ENCODE results near the gene XAB2.

XAB2 gene

DNA sequence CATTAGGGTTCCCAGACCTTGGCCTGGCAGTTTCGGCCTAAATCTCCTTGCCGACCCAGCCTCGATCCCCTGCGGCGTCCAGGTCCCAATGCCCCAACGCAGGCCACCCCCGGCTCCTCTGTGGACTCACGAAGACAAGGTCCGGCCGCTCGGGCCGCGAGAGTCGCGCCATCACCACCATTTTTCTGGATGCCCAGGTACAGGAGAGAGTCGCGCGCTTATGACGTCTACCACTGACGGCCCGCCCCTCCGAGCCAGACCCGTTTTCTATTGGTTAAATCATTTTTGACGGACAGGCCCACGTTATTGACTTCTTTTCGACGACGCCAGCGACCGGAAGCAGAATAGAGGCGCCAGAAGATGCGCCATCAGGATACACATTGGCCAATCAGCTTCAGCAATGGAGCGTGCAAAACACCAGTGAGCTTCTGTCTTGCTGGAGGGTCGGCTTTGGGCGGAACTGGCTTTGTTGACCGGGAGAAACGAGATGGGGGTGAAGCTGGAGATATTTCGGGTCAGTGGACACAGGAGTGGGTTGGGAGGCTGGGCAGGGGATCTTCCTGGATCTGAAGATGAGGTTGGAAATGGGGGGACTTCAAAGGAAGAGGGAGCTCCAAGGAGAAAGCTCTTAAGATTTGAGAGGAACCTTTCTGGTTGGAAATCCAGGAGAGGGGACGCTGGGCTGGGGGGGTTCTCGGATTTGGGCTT is at the start of gene XAB2, which contains the start of gene PET100:
Gene XAB2, minus strand, starts transcription at position 199 of the 708 bp plus-strand sequence. Its CDS starts 18 bp downstream, at position 181.
Gene PET100, plus strand, starts transcription at position 447 of the 708 bp plus-strand sequence. Its CDS starts 41 bp downstream, at position 488.
- DNase-seq, result peak; percentile 91

DNA sequence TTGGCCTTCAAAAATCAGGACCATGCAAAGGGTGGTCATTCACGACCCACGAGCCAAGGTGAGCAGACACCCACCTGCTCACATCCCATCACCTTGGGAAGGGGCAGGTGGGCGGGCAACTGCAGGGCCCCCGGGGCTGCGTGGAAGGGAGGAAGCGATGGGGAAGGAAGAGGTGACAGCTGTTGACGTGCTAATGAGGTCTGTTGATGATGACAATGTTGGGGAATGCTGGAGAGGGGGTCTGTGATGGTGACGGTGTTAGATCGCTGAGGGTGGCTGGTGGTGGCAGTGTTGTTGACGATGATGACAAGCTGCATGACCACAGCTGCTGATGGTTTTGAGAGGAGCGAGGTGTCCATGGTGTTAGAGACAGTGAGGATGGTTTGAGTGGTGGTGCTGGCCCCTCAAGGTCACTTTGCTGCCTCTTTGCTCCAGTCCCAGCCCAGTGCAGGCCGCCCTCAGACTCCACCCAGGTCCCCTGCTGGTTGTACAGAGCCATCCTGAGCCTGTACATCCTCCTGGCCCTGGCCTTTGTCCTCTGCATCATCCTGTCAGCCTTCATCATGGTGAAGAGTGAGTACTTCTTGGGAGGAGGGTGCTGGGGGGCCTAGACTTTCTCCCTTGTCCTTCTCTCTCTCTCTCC is 48.4 kb upstream of the XAB2 start:
- DNase-seq, result no peak

DNA sequence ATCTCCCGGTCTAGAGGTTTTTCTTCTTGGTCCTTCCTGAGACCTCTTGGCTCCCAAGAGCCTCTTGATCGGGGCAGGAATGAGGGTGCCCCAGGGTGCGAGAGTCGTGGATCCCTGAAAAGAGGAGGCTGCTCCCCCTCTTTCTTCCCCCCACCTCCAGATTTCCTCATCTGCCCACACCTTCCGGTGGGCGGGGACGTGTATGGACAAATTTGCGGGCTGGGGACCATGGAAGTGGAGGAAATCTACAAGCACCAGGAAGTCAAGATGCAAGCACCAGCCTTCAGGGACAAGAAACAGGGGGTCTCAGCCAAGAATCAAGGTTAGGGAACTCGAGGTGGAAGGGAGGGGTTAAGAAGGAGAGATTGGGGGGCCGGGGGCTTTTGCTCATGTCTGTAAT is 47.5 kb upstream of the XAB2 start, which contains the start of gene MCEMP1:
Gene MCEMP1, plus strand, starts transcription at position 237 of the 400 bp plus-strand sequence. Its CDS starts 31 bp downstream, at position 268.
- DNase-seq, result no peak

DNA sequence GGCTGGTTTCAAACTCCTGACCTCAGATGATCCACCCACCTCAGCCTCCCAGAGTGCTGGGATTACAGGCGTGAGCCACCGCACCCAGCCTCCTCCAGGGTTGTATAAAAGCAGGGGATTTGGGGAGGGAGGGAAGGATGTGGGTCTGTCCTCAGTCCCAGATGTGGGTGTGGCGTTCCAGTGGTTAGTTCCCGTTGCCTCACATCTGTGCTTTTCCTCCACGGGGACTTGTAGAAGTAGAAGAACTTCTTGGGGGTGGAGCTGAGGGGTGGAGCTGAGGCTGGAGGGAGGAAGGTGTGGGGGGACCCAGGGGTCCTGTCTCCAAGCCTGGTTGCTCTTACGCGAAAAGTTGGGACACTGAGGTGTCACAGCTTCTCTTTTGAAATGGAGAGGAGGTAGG is 47.0 kb upstream of the XAB2 start:
- no peak for DNase-seq

DNA sequence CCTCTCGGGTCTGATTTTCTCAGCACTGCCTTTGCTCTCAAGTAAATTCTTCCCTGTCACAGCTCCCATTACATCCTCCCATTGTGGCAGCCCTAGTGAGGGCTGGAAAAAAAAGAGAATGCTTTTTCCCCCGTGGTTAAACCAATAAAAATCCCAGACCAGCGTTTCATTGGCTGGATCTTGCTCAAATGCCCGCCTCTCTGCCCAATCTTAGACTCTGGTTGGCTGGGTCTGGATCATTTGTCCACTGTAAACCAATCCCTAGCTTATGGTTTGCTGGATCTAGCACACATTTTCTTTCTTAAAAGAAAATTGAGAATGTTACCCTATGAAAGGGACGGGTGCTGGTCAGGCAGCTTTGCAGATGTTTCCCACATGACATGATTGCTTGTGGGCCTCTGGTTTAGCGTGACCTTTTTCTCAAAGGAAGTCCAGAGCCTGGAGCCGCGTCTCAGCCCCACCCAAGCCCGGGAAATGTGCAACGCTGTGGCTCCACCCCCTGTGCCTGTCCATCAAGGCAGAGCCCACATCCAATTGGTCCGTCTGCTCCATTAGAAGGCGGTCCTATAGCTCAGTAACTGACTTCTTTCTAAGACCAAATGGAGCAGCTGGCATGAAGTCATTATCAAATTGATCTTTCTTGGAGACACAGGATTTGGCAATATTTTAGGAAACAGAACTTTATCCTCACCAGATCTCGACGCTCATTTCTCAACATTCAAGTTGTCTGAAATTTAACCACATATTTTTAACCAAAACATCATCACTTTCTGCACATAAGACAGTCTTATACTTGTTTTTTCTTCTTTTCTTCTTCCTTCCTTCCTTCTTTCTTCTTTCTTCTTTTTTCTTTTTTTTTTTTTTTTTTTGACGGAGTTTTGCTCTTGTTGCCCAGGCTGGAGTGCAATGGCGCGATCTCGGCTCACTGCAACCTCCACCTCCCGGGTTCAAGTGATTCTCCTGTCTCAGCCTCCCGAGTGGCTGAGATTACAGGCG is 45.0 kb upstream of the XAB2 start:
- no peak for DNase-seq

DNA sequence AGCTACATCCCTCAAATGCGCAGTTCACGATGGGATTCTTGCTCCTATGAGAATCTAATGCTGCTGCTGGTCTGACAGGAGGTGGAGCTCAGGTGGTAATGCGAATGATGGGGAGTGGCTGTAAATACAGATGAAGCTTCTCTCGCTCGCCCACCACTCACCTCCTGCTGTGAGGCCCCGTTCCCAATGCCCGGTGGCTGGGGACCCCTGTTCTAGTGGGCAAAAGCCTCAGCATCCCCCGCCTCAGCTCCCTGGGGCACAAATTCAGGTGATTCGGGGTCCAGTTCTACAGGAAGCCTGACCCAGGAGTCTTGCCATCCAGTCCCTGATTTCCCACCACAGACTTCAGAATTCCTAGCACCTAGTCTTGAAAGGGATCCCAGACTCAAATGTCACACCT is 43.2 kb upstream of the XAB2 start:
- DNase-seq, result no peak

DNA sequence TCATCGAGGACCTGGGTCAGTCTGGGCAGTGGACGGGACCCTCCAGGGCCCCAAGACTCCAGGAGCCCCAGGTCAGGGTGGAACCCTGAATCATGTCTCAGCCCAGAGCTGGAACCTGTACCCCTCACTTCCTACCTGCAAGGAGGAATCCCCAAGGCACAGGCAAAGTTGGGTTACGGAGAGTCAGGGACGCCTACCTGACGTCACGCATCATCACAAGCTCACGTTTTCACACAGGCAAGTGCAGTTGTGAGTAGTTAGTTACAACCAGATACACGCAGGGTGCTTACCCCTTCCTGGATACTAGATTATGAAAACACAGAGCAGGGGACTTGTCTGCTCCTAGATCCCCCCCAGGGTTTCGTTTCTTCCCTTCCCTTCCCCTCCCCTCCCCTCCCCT is 41.4 kb upstream of the XAB2 start:
- no peak for DNase-seq

DNA sequence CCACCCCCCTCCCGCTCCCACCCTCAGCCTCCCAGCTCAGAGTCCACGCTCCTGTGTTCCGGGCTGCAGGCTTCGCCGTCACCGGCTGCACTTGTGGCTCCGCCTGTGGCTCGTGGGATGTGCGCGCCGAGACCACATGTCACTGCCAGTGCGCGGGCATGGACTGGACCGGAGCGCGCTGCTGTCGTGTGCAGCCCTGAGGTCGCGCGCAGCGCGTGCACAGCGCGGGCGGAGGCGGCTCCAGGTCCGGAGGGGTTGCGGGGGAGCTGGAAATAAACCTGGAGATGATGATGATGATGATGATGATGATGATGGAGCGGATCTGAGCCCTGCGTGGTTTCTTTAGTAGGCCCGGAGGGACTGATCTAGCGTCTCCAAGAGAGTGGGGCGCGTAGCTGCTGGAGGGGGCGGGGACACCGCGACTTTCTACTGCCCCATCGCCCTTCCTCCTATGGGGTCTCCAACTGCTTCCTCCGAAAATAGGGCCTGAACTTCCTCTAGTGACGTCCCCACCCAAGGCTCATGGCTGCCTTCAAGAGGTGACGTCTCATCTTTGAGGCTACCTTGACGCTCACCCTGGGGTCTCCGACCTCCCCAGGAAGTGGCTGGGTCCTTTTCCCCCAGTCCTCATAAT is 40.9 kb upstream of the XAB2 start:
- no peak for DNase-seq

DNA sequence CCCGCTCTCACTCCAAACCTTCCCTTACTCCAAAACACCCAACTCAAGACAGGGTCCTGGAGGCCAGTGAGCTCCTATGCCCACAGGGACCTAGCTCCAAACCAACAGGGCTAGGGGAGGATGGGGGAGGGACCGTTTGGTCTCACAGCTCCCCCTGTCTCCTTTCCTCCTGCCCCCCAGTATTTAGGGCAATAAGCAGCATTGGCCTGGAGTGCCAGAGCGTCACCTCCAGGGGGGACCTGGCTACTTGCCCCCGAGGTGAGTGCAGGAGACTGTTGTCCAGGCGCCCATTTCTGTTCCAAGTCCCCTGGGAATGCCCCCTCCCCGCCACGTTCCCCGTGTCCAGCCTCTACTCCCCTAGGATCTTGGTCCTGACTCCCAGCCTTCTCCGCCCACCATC is 40.3 kb upstream of the XAB2 start:
- DNase-seq, result no peak

DNA sequence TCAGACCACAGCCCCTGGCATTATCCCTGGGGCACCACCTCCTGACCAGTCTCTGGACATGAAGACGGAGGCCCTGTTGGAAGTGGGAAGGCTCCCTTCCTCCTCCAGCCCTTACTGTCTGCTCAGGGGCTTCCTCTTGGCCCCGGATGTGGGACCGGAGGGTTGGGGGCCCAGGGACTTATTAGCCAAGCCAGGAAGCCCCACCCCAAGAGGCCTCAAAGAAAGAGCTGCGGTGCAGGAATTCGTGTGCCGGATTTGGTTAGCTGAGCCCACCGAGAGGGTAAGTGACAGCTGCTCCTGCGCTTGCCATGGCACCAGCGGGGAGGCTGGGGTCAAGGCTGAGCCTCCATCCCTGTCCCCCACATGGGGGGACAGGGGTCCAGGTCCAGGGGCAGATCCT is 39.5 kb upstream of the XAB2 start, which contains the start of gene RETN:
Gene RETN, plus strand, starts transcription at position 208 of the 400 bp plus-strand sequence. CDS start 278 bp downstream, outside the sequence.
- DNase-seq, result no peak

DNA sequence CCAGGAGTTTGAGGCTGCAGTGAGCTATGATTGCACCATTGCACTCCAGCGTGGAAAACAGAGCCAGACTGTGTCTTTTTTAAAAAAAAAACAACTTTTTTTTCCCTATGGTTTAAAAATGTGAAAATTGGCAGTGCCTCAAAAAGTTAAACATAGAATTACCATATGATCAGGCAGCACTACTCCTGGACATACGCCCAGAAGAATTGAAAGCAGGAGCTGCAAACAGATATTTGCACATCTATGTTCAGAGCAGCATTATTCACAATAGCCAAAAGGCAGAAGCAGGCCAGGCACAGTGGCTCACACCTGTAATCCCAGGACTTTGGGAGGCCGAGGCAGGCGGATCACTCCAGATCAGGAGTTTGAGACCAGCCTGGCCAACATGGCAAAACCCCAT is 35.7 kb upstream of the XAB2 start:
- no peak for DNase-seq

DNA sequence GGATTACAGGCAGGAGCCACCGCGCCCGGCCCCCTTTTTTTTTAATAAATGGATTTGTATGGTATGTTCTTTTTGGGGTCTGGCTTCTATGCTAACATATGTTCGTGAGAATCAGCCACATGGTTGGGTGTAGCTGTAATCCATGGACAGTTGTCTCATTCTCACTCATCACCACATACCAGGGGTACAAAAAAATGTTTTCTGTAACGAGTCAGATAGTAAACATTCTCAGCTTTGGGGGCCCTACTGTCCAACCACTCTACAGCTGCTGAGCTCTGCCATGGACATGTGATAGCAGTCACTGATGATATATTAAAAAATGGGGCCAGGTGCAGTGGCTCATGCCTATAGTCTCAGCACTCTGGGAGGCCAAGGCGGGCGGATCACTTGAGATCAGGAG is 34.4 kb upstream of the XAB2 start:
- no peak for DNase-seq

DNA sequence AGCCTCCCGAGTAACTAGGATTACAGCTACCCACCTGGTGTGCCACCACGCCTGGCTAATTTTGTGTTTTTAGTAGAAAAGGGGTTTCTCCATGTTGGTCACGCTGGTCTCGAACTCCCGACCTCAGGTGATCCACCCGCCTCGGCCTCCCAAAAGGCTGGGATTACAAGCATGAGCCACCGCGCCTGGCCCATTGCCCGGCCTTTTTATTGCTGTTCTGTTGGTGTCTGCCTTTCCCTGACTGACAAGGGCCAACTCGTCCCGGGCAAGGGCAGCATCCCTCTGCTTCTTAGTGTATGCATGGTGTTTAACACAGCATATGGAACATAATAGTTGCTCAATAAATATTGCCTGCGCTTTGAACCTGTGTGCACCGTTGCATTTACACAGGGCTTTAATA is 33.3 kb upstream of the XAB2 start:
- no peak for DNase-seq

DNA sequence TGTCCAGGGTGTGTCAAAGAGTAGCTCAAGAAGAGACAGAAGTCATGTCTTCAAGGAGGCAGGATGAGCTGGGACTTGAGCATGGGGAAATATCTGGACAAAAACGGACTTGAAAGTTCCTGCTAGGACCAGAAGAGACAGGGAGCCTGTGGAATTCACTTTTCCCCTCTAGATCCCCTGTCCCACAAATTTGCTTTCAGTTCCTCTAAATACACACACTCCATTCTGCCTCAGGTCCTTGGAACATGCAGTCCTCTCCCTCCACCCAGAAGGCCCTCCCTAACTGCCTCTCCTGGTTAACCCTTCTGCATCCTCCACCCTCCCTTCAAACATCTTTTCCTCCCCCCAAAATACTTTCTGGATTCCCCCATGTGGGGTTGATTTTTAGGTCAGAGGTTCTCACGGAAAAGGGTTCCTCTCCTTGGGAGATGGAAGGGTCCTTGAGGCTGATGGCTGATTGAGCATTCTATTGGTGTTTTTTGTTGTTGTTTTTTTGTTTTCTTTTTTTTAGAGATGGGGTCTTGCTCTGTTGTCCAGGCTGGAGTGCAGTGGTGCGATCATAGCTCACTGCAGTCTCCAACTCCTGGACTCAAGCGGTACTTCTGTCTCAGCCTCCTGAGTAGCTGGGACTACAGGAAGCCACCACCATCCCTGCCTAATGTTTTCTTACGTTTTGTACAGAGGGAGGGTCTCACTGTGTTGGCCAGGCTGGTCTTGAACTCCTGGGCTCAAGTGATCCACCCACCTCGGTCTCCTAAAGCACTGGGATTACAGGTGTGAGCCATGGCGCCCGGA is 32.6 kb upstream of the XAB2 start:
- DNase-seq, result no peak

DNA sequence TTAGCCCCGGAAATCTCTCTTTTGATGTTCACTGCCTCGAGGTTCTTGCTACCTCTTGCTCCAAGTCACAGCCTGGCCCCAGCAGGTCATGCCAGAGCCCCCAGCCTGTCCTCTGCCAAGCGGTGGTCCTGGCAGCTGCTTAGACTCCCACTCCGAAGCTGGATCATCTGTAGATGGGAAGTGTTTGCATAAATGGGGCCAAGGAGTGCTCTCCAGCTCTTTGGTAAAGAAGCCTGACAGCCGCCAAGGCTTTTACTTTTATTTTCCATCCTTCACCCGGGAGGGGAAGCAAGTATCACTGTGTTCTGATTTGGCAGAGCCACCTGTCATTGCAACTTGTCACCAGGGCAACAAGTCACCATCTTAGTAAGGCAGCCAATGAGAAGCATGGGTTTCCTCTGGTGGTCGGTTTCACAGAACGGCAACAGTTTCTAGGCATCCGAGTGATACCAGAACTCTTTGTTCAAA is 28.9 kb upstream of the XAB2 start:
- peak; percentile 35 for DNase-seq

DNA sequence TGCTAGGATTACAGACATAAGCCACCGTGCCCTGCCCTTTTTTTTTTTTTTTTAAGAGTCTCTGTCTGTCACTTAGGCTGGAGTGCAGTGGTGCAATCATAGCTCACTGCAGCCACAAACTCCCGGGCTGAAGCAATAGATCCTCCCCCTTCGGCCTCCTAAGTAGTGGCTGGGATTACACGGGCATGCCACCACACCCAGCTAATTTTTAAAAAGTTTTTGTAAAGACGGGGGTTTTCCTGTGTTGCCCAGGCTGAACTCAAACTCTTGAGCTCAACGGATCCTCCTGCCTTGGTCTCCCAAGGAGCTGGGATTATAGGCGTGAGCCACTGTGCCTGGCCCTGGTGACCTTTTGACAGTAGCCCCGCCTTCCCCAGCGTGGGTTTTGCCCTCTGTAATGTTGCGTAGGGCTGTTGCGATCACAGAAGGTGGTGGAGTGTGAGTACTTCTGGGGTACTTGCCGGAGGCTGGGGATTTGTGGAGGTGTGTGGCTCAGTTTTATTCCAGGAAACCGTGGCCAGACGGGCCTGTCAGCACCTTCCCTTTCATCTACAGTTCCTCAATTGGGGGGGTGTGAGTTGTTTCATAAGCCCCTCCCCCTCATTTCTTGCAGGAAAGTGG is 27.9 kb upstream of the XAB2 start:
- DNase-seq, result no peak

DNA sequence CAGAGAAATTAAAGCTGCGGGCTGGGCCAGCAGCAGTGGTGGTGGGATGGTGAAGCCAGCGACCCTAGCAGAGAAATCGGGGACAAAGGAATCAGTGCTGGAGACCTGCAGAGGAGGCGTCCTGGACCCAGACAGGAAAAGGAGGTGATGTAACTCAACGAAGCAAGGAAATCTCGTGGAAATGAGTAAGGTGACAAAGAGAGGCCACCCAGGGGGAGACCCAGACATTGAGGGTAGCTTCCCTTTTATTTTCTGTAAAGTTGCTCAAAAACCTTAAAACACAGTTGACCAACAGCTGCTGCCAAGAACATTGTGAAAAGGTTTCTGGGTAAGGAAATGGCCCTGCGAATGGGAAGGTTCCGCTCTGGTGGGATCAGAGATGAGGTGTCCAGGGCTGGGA is 26.2 kb upstream of the XAB2 start:
- no peak for DNase-seq

DNA sequence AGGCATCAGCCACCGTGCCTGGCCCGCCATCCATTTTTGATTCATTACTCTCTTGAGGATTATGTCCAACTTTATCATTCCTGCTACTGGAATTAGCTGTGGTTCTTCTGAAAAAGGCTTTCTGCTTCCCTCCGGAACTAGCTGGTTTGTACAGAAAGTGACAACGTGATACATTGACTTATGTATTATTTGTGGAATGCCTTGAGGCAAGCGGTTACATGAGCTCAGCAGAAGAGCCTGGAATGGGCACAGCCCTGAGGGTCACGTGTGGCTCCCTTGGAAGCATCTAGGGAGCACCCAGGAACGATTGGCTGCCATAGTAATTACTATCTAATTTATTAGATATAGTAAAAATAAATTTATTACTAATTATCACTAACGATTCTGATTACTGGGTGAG is 25.1 kb upstream of the XAB2 start:
- DNase-seq, result no peak

DNA sequence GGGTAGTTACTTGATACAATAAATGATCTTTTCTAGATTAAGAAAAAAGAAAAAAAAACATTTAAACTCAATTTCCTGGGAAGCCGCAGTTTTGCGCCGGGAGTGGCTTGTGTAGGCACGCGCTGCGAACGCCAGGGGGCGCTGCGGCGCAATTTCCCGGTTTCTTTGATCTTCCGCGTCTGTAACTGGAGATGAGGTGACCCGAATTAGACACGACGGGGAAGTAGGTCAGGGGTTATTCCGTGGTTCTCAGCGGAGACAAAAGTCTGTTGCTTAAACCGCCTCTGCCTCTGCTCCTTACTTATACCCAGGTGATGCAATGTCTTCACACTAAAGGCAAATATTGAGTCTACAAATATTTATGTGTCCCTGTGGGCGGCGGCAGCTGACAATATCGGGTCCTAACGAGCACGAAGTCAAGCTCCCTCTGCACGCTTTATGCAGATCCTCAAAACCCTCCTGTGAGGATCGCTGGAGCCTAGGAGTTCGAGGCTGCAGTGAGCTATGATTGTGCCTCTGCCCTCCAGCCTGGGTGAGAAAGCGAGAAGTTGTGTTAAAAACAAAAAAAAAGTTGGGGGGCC is 22.8 kb upstream of the XAB2 start:
- peak; percentile 91 for DNase-seq

DNA sequence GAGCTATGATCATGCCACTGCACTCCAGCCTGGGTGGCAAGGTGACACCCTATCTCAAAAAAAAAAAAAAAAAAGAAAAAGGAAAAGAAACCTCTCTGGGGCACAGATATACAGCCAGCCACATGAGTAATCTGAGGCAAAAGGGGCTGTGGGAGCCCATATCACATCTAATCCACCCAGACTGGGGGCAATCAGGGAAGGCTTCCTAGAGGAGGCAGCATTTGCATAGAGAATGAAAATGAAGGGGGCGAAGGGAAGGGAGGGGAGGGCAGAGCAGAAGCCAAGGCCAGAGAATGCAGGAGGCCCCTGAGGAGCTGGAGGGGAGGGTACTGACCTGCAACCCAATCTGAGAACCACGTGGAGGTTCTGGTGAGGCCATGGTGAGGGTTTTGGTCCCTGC is 20.8 kb upstream of the XAB2 start:
- no peak for DNase-seq

Data from activated T-cell treated with anti-CD3 and anti-CD28 coated beads, Interleukin-2, amount 50 U/mL, for 1 hour (primary cell).